Activated naive CD4-positive, alpha-beta T cell (primary cell): ENCODE measurements around the gene CTIF.

Experiments used
- DNase-seq, 4 experiments: peaks; one replicate each; lab custom pipeline; 2025; lab: John Stamatoyannopoulos, UW

Gene CTIF

DNA sequence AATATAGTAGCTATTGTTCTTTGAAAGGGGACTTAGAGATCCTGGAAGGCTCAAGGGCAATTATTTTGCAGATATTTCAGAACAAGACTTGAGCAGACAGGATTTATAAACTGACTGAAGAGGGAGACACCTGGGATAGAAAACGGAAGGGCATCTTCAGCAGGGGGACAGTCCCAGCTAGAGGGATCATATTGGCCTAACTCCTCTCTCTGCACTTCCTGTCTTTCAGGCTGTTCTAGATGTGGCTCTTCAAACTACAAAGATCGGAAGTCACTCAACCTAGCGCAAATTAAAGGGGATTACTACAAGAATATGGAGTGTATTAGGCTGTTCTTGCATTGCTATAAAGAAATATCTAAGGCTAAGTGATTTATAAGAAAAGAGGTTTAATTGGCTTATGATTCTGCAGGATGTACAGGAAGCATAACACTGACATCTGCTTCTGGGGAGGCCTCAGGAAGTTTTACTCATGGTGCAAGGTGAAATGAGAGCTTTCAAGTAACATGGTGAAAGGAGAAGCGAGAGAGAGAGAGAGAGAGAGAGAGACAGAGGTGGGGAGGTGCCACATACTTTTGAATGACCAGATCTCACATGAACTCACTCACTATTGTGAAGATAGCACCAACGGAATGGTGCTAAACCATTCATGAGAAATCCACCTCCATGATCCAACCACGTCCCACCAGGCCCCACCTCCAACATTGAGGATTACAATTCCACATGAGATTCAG is 5.3 kb upstream of the CTIF start:
- DNase-seq = no peak

DNA sequence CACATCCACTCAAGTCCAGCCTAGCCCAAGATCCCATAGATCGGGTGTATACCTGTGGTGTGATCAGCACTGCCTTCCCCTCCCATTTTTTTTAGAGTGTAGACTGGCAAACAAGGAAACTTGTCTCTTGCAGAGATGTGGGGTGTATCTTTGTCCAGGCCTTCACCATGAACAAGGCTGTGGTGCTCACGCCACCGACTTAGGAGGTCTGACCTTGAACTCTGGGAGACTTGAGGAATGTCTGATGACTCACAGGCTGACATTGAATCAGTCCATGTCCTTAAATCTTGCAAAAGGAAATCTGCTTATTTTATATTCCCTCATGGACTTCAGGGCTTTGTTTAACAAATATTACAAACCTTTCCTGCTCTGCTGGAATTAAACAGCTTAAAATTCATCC is 4.5 kb upstream of the CTIF start:
- DNase-seq = no peak

GRCh38 chr18:48535956-48536355 is 2.9 kb upstream of the CTIF start:
- DNase-seq = no peak

- no peak for DNase-seq
Measured at GRCh38 chr18:48536516-48536915, 2.3 kb upstream of the CTIF start.

DNA sequence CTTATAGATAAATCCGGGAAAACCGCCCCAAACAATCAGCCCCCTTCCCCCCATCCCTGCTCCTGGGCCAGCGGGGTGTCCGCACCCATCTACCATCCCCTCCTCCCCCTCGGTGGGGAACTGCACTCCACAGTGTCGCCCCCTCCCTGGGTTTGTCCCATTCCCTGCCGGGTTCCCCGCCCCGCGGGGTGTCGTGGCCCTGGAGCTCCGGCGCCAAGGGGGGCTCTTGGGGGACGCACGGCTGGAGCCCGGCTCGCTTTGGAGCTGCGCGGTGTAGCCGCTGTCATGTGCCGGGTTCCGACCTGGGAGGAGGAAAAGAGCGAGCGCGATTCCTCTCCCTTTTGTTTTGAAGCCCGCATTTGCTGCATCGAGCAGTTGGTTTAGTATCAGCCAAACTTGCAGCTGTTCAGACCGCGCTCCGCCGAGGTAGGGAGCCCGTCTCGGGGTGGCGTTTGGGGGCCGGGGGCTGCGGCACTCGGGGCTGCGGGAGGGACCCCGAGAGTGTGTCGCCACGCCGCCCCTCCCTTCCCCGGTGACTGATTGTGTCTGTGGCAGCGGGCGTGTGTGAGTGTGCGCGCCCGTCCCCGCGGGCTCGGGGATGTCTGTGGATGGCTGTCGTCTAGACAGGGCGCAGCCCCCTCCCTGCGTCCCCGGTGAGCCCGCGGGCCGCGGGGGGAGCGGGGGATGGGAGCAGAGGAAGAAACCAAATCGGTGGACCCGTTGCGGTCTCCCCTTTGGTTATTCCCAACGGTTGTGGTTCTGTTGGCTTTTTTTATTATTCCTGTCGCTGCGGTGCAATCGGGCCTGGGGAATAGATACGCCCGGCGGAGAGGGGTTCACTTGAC is 797 bp downstream of the CTIF start:
- peak in 1 of 4 experiments; percentile 8 for DNase-seq

DNA sequence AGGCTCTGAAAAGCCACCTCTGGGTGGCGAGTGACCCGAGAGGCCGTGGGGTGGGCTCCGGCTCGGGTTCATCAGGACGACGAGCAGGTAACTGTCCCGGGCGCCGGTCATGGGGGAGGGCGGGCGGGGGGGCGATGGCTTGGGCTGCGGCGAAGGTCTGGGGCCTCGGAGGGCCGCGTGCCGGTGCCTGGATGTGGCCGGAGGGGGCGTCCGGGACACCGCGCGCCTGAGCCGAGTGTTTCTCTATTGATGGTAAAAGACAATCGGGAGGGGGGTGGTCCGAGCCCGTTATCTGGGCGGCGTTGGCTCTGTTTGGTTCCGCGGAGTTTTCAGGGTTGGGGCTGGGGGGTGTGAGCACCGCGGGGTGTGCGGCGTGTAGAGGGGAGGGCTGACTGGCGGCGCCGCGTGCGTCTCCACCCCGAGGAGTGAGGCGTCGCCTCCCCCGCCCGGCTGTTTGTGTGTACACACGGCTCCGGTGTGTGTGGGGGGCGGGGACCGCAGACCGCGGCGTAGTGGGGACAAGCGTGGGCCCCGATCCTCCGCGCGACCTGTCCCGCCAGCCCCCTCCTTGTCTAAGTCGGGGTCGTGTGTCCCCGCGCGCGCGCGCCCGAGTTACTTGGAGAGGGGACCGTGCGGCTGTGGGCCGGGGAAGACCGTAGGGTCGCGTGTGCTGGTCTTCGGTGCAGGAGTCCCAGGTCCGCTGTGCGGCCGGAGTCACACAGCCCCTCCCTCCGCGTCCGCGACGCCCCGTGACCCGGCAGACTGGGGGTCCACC is 1.6 kb downstream of the CTIF start:
- DNase-seq = peak in 2 of 4 experiments; percentile 13 to 20

DNA sequence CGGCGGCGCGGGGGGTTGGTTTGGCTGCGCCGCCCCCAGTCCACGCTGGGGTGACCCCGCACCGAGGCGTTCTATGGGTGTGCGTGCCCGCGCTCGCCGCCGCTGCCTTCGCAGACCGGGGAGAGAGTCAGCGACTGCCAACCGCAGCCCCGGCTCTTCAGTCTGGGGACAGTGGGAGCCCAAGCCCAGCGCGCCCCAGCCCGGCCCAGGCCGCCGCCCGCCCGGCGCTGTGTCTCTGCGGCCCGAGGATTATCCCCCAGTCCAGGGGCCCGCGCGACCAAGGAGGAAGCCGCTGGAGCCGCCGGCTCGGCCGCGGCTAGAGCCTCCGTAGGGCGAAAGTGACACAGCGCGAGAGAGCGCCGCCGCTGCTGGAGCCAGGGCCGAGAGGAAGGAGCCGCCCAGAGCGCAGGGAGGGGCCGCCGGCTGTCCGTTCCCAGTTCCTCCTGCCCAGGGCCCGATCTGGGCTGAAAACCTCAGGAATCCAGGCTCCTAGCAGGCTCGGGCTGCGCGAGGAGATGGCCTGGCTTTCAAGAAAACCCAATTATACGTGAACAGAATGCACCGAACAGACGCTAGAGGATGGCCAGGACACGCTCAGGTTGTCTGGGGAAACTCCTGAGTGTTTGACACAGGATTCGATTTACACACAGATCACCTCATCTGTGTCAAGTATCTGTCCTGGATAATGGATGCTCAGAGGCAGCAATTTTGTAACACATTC is 2.4 kb downstream of the CTIF start:
- DNase-seq = no peak

DNA sequence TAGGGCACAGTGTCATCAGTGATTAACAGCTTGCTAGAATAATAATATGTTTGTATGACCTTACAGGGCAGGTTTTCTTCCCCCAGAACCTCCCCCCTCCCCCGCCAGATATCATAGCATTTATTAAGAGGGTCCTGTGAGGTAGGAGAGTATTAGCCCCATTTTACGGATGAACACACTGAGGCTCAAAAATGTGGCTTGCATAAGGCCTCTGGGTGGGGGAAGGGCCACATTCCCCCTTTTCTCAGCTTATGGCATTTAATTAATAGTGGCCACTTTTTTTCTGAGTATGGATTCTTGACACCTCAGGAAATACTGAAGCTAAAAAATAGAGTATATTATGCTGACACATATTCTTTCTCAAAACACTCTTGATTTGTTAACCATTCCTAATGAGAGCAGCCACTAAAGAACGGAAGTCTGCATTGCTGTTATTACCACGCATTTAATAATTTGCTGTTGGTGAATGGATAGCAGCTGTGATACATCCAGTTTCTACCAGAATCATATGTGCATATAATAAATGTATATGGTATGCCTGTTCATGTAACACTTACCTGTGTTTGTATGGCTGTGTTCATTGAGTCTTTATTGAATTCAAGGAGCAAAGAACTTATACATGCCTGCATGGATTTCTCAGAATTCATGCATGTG is 3.0 kb downstream of the CTIF start:
- no peak for DNase-seq

GRCh38 chr18:48542513-48543181 is 3.8 kb downstream of the CTIF start:
- no peak for DNase-seq

DNA sequence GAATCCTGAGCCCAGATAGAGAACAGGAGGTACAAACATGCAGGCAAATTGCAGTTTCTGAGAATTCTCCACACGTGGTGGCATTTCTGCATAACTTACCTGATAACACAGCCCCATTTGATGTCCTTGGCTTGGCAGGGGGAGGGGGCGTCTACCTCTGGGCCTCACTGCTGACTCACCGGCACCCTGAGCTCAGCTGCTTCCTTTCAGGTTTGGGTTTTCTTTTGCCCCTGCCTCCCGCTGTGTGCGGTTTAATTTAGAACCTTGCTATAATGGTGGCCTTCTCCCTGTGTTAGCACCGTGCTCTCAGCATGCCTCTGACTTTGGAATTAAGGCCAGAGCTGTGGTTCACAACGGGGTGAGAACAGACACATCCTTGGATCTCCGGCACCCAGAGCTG is 4.4 kb downstream of the CTIF start:
- DNase-seq = peak in 1 of 4 experiments; percentile 12

GRCh38 chr18:48544116-48544515 is 5.3 kb downstream of the CTIF start:
- no peak for DNase-seq

- DNase-seq = no peak
Measured at GRCh38 chr18:48544661-48545415, 6.0 kb downstream of the CTIF start.

GRCh38 chr18:48545757-48546321 is 7.0 kb downstream of the CTIF start:
- DNase-seq = no peak

GRCh38 chr18:48546396-48546795 is 7.6 kb downstream of the CTIF start:
- DNase-seq = no peak

- no peak for DNase-seq
Measured at GRCh38 chr18:48547531-48547981, 8.7 kb downstream of the CTIF start.

DNA sequence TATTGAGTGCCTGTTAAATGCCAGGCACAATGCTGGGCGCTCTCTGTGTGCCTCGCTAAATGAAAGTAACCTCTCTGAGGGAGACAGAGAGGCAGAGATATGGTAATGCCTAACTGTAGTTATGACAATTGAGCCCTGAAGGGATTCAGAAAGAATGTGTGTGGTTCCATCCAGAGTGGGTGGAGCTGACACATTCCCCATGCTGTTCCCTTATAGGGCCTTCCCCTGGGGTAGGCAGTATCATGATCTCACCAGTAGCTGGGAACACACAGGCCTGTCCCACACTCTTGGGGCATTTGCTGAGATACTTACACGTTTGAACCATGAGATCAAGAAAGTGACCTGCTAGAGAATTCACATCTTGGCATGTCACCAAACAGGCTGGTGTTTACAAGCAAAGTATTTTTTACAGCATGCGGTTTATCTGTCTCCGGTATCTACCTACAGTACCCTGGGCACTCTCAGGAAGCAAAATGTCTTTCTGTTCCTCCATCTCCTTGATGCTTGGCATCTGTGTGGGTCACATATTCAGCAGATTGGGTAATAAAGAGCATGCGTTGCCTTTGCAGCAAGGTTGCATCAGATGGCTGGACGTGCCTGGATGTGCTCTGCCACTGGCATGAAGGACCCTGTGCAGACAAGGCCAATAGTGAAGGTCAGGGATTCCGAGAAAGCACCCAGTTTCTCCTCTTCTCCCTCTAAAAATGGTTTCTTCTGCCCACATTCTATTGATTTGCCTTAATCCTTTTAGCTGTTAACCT is 9.4 kb downstream of the CTIF start:
- DNase-seq = no peak

DNA sequence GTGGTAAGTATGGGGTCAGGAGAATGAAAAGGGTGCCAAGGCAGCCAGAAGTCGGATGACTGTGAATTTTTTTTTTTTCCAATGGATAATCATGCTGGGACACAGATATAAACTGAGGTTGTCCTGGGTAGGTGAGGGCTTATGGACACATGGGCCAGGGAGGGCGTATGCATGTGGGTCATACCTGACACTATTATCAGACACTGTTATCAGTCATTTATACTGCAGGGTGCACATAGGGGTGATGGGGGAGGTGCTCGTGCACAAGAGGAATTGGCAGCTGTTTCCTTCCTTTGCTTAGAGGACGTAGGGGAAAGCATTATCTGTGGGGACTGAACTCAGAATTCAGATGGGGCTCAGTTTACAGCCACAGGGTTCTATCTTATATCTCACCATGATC is 10.1 kb downstream of the CTIF start:
- no peak for DNase-seq

DNA sequence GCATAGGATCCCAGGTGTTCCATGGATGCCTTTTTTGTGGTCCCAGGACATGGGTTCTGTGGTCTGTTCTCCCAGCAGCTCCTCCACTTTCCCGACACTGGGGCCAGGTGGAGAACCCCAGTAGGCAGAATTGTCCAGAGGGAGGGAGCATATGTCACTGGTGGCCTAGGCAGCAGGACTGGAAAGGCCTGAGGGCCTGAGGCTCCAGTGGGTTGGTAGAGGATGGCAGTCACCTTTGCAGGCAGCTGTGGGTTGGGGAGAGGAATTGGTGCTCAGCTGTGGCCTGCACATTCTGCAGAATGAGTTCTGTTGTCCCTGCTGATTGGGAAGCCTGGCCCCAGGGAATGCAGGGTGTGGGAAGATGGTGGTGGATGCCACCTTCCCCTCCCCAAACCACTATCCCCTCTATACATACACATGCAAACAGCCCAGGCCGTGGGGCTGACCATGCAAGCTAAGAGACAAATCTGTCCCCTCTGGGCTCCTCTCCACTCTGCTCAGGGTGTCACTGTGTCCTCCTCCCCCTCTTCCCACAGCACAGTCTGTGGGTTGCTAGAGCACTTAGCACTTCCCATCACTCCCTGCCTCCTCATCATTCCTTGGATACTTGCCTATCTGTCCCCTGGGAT is 11.4 kb downstream of the CTIF start:
- no peak for DNase-seq
